Activated gamma-delta T cell (primary cell): Measurements from ENCODE around the gene KIR2DL3.
"Not testable (repeated sequence)": the region's sequence is repeated elsewhere in the genome, so short reads cannot be mapped to it uniquely, and the experiment has no call there.

Experiments used
- DNase-seq: peaks from one replicate; lab custom pipeline; 2025; lab: John Stamatoyannopoulos, UW
- total RNA-seq, 2 donors: gene quantifications; one replicate each; lab custom pipeline; 2026; lab: John Stamatoyannopoulos, UW

KIR2DL3 gene
- total RNA-seq = 0.48 to 1.3 reads per million in 2 donors

DNA sequence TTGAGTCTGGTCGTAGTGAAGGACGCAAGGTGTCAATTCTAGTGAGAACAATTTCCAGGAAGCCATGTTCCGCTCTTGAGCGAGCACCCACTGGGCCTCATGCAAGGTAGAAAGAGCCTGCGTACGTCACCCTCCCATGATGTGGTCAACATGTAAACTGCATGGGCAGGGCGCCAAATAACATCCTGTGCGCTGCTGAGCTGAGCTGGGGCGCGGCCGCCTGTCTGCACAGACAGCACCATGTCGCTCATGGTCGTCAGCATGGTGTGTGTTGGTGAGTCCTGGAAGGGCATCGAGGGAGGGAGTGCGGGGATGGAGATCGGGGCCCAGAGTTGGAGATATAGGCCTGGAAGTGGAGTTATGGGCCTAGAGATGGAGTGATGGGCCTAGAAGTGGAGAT lies at the start of gene KIR2DL3:
Gene KIR2DL3, plus strand, starts transcription at position 208 of the 400 bp plus-strand sequence. Its CDS starts 33 bp downstream, at position 241.
- DNase-seq = not testable (repeated sequence)

DNA sequence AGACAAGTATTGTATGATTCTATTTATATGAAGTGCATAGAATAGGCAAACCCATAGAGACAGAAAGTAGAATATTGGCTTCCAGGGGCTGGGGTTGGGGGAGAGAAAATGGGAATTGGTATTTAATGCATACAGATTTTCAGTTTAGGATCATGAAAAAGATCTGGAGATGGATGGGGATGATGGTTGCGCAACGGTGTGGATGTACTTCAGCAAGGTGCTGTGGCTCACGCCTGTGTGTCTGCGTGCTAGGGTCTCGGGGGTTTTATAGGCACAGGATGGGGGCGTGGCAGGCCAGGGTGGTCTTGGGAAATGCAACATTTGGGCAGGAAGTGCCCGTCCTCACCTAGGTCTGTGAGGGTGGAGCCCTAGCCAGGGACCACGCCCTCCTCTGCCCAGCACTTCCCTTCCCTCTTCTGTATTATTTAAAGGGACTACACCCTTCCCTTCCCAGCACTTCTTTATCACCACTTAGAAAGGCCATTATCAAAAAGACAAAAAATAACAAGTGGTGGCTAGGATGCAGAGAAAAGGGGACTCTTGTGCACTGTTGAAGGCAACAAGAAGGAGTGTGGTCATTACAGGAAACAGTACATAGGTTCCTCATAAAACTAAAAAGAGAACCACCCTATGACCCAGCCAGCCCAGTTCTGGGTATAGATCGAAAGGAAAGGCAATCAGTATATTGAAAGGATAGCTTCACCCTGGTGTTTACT lies 46.6 kb upstream of the KIR2DL3 start:
- DNase-seq = no peak

DNA sequence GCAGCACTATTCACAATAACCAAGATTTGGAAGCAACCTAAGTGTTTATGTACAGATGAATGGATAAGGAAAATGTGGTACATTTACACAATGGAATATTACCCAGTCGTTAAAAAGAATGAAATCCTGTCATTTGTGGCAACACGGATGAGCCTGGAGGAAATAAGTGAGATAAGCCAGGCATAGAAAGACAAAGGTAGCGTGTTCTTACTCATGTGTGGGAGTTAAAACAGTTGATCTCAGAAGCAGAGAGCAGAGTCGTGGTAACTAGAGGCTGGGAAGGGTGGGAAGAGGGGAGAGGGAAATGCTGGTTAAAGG lies 46.1 kb upstream of the KIR2DL3 start:
- no peak for DNase-seq

DNA sequence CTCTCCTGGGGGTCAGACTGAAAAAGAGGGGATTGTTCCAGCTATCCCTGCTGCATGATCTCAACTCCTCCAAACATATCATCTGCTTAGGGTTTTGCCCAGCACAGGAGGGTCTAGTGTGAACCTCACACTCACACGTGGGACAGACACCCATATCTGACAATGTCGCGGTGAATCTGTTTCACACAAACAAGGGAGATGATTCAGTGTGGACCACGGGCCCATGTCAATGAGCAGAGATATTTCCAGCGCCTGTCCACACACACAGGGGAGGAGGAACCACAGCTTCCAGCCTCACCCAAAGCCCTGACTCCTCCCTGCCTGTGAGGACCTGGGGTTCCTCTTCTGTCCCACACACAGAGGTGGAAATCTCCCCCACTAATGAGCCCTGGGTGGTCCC lies 43.7 kb upstream of the KIR2DL3 start:
- no peak for DNase-seq

DNA sequence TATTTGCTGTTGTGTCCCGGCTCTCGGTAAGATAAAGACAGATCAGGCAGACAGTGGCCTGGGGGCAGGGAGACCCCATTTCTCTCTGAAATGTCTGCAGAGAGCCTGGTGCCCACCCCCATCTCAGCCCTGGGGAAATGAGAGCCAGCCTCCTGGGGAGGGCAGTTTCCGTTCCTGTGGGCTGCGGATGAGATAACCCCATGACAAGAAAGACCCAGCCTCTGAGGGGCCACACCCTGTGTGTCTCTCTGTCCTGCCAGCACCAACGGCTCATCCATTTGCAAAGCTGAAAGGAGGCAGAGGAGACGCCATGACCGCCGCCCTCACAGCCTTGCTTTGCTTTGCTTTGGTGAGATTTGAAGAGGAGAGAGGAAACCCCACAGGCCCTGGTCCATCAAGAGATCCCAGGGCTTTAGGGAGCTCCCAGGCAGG lies 42.2 kb upstream of the KIR2DL3 start:
- DNase-seq = no peak

DNA sequence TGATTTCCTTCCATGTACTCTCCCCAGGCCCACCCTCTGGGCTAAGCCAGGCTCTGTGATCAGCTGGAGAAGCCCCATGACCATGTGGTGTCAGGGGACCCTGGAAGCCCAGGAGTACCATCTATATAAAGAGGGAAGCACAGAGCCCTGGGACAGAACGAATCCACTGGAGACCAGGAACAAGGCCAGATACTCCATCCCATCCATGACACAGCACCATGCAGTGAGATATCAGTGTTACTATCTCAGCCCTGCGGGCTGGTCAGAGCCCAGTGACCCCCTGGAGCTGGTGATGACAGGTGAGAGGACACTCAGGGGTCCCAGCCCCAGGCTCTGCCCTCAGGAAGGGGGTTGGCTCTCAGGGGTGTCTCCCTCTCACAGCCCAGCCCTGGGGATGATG lies 41.5 kb upstream of the KIR2DL3 start:
- DNase-seq = no peak

DNA sequence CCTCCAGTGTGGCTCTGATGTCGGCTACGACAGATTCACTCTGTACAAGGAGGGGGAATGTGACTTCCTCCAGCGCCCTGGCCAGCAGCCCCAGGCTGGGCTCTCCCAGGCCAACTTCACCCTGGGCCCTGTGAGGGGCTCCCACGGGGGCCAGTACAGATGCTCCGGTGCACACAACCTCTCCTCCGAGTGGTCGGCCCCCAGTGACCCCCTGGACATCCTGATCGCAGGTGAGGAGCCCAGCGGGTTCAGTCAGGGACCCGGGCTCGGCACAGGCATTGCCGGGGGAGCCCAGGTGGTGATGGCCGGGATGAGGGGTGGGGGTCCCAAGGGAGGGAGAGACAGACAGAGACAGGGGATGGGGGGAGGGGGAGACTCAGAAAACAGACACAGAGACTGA lies 40.6 kb upstream of the KIR2DL3 start:
- not testable (repeated sequence) for DNase-seq

DNA sequence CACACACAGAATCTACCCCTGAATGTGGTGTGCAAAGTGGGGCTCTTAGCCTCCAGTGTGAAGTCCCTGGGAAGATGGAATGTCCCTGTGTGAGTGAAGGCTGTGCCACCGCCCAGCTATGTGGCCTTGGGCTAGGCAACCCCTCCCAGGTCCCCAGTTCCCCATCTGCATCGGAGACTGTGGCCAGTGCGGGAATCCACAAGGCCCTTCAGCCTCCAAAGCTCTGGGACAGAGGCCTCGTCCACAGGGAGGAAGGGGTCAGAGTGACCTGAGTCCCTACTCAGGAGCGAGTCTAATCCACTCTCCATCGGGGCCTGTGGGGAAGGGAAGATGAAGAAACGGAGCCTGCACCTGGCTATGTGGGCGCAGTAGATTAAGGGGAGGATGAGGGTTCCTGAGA lies 33.4 kb upstream of the KIR2DL3 start:
- DNase-seq = no peak

DNA sequence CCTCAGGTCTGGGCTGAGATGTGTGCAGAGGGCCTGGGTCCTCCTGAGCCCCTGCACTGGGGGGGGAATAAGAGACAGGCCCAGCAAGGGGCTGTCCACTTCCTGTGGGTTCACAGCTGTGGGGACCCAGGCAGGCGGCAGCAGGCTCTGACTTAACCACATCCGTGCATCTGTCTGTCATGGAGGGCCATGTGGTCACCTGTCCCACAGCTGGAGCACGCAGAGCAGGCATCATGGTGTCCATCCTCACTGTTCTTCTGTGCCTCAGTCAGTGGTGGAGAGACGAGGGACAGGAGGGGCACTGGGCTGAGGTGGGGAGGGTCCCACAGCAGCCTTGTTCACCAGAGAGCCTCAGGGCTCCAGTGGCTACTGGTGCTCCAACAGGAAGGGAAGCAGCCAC lies 30.4 kb upstream of the KIR2DL3 start:
- DNase-seq = no peak

DNA sequence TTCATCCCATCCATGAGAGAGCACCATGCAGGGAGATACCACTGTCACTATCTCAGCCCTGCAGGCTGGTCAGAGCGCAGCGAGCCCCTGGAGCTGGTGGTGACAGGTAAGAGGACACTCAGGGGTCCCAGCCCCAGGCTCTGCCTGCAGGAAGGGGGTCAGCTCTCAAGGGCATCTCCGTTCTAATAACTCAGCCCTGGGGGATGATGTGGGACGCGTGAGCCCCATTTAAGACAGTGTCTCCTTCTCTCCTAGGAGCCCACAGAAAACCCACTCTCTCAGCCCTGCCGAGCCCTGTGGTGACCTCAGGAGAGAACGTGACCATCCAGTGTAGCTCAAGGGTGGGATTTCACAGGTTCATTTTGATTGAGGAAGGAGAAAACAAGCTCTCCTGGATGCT lies 29.5 kb upstream of the KIR2DL3 start:
- no peak for DNase-seq

DNA sequence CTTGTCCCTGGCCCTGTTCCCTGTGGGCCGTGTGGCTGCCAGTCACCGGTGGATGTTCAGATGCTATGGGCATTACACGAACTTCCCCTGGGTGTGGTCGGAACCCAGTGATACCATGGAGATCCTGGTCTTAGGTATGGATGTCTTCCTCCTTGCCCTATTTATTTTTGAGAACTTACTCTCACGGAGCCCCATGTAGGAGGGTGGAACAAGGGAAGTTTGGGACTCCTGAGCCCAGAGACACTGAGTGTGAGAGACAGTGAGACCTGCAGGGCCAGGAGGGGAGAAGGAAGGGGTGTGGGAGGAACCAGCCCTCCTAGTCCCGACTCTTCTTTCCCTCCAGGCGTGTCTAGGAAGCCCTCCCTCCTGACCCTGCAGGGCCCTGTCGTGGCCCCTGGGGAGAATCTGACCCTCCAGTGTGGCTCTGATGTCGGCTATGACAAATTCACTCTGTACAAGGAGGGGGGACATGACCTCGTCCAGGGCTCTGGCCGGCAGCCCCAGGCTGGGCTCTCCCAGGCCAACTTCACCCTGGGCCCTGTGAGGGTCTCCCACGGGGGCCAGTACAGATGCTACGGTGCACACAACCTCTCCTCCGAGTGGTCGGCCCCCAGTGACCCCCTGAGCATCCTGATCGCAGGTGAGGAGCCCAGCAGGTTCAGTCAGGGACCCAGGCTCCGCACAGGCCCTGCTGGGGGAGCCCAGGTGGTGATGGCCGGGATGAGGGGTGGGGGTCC lies 28.9 kb upstream of the KIR2DL3 start:
- no peak for DNase-seq

DNA sequence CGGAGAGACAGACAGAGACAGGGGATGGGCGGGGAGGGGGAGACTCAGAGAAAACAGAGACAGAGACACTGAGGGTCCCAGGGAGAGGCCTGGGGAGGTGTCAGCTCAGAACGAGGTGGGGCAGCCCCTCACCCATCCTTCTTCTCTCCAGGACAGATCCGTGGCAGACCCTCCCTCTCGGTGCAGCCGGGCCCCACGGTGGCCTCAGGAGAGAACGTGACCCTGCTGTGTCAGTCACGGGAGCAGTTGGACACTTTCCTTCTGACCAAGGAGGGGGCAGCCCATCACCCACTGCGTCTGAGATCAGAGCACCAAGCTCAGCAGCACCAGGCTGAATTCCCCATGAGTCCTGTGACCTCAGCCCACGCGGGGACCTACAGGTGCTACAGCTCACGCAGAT lies 28.4 kb upstream of the KIR2DL3 start:
- not testable (repeated sequence) for DNase-seq

DNA sequence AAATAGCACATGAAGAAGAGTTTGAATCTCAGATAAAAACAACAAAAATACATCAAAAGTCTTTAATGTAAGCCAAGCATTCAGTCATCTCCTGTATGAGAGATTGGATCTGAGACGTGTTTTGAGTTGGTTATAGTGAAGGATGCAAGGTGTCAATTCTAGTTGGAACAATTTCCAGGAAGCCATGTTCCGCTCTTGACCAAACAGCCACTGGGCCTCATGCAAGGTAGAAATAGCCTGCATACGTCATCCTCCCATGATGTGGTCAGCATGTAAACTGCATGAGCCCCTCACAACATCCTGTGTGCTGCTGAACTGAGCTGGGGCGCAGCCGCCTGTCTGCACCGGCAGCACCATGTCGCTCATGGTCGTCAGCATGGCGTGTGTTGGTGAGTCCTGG lies 14.2 kb upstream of the KIR2DL3 start, which contains the start of gene KIR3DL3:
Gene KIR3DL3, plus strand, starts transcription at position 301 of the 400 bp plus-strand sequence. Its CDS starts 55 bp downstream, at position 356.
- no peak for DNase-seq

DNA sequence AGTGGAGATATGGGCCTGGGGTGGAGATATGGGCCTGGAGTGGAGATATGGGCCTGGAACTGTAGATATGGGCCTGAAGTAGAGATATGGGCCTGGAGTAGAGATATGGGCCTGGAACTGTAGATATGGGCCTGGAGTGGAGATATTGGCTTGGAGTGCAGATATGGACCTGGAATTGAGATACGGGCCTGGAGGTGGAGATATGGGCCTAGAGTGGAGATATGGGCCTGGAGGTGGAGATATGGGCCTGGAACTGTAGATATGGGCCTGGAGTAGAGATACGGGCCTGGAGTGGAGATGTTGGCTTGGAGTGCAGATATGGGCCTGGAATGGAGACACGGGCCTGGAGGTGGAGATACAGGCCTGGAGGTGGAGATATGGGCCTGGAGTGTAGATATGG lies 13.7 kb upstream of the KIR2DL3 start:
- DNase-seq = no peak

DNA sequence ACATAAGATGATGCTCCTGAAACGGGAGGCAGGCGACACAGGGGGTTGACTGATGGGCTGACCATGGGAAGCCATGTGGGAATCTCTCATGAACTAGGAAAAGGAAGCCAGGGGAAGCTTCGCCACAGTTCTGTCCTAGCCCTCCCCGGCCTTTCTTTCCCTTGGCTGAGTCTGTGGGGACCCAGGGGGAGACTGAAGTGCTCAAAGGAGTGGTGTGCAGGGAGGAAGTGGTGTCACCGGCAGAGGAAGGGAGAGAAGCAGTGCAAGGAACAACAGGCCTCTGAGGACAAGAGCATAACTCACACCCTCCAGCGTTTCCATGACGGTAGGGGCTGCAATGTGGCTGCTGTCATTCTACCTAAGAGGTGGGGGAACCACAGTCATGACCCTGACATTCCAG lies 13.0 kb upstream of the KIR2DL3 start:
- DNase-seq = no peak

DNA sequence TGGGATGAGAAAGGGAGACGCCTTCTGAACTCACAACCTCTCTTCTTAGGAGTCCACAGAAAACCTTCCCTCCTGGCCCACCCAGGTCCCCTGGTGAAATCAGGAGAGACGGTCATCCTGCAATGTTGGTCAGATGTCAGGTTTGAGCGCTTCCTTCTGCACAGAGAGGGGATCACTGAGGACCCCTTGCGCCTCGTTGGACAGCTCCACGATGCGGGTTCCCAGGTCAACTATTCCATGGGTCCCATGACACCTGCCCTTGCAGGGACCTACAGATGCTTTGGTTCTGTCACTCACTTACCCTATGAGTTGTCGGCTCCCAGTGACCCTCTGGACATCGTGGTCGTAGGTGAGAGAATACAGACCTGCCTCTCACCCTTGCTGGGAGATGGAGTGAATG lies 10.8 kb upstream of the KIR2DL3 start:
- DNase-seq = no peak

DNA sequence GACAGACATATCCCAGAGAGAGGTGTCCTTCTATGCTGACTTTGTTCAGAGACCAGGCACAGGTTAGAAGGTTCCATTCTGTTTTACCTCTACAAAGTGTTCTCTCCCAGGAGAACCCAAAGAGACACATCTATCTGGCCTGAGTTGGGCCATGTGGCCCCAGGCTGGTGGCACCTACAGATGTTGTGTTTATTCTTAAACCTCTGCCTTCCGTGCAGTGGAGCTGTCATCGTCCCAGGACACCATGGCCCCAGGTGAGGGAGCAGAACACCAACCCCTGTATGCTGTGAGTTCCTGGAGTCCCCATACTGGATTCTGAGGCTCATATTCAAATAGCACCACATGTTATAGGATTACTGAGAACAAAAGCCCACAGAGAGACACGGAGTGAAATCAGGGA lies 10.1 kb upstream of the KIR2DL3 start:
- DNase-seq = no peak

DNA sequence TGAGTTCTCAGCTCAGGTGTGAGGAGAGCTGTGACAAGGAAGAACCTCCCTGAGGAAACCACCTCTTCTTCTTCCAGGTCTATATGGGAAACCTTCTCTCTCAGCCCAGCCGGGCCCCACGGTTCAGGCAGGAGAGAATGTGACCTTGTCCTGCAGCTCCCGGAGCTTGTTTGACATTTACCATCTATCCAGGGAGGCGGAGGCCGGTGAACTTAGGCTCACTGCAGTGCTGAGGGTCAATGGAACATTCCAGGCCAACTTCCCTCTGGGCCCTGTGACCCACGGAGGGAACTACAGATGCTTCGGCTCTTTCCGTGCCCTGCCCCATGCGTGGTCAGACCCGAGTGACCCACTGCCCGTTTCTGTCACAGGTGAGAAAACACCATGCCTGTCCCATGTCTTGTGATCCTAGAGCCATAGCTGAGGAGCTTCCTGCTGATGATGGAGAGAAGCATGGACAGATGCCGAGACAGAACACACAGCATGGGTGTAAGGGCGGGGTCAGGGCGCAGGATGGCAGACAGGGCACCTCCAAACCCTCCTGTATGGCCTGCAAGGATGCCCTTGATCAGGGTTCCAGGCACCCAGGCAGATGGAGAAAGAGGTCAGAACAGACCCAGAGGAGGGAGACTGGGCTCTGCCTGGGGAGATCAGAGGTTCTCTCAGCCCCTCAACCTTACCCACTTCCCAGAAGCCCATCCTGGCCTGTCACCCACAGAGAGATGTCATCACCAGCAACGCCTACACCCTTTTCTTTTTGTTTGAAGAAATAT lies 8.7 kb upstream of the KIR2DL3 start:
- no peak for DNase-seq

DNA sequence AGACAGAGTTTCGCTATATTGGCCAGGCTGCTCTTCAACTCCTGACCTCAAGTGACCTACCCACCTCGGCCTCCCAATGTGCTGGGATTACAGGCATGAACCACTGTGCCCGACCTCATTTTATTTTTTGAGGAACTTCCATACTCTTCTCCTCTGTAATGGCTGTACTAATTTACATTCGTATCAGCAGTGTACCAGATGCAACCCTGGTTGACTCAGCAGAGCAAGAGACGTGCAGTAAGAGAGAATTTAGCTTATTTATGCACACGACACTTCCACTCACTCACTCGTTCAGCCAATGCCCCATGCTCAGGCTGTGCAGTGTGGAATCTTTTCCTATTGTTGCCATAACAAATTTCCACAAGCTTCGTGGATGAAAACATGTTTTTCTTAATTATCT lies 7.1 kb upstream of the KIR2DL3 start:
- DNase-seq = no peak

DNA sequence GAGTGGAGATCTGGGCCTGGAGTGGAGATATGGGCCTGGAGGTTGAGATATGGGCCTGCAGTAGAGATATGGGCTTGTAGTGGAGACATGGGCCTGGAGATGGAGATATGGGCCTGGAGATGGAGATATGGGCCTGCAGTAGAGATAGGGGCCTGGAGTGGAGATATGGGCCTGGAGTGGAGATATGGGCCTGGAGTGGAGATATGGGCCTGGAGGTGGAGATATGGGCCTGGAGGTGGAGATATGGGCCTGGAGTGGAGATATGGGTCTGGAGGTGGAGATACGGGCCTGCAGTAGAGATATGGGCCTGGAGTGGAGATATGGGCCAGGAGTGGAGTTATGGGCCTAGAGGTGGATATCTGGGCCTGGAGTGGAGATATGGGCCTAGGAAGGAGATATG lies 402 bp downstream of the KIR2DL3 start:
- DNase-seq = no peak

DNA sequence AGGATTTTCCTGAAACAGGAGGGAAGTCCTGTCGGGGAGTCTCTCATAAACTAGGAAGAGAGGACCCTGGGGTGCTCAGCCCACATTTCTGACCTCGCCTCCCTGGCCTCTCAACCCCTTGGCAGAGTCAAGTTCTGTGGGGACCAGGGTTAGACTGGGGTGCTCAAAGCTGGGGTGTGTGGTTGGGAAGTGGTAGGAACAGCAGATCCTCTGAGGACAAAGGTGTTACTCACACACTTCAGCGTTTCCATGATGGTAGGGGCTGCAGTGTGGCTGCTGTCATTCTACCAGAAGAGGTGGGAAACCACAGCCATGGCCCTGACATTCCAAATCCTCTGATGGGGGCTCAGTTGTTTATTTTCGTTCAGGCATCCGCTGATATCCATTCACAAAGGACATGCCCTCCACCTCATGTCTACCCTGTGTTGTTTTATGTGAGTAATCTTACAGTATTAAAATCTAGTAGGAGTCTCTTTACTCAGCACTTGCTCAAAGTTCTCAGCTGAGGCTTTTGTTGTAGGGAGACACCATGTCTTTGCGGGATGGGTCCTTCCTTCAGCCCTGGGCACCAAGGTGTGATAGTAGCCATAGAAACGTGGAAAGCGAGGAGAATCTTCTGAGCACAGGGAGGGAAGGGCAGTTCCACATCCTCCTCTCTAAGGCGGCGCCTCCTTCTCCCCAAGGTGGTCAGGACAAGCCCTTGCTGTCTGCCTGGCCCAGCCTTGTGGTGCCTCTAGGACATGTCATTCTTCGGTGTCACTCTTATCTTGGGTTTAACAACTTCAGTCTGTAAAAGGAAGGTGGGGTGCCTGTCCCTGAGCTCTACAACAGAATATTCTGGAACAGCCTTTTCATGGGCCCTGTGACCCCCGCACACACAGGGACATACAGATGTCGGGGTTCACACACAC lies 1.5 kb downstream of the KIR2DL3 start:
- no peak for DNase-seq

DNA sequence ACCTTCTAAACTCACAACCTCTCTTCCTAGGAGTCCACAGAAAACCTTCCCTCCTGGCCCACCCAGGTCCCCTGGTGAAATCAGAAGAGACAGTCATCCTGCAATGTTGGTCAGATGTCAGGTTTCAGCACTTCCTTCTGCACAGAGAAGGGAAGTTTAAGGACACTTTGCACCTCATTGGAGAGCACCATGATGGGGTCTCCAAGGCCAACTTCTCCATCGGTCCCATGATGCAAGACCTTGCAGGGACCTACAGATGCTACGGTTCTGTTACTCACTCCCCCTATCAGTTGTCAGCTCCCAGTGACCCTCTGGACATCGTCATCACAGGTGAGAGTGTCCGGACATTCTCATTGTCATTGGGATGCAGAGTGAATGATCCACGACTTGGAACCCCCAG lies 3.6 kb downstream of the KIR2DL3 start:
- not testable (repeated sequence) for DNase-seq
